ENCODE measurements around the gene ILF3.

The ILF3 gene

GRCh38 chr19:10695401-10696398, 41.6 kb downstream of the ILF3 start:
- DNase-seq (ENCODE audit: low spot score), result peak; percentile 83

GRCh38 chr19:10699650-10700335, 45.6 kb downstream of the ILF3 start:
- DNase-seq (ENCODE audit: low spot score), result peak; percentile 60

GRCh38 chr19:10701955-10702525, 47.9 kb downstream of the ILF3 start:
- DNase-seq (ENCODE audit: low spot score), result no peak

- no peak for DNase-seq (ENCODE audit: low spot score)
These were observed 52.8 kb downstream of the ILF3 start for GRCh38 chr19:10706990-10707389.

GRCh38 chr19:10707440-10707839, 53.3 kb downstream of the ILF3 start:
- no peak for DNase-seq (ENCODE audit: low spot score)

- no peak for DNase-seq (ENCODE audit: low spot score)
These were observed 54.1 kb downstream of the ILF3 start for GRCh38 chr19:10708291-10708690.

GRCh38 chr19:10712045-10712444, 57.9 kb downstream of the ILF3 start:
- DNase-seq (ENCODE audit: low spot score), result no peak

- no peak for DNase-seq (ENCODE audit: low spot score)
These were observed 58.6 kb downstream of the ILF3 start for GRCh38 chr19:10712754-10713153.

GRCh38 chr19:10713317-10713716, 59.2 kb downstream of the ILF3 start:
- DNase-seq (ENCODE audit: low spot score), result no peak

- DNase-seq (ENCODE audit: low spot score), result no peak
These were observed 62.9 kb downstream of the ILF3 start for GRCh38 chr19:10717054-10717355.

GRCh38 chr19:10717356-10718204, 63.4 kb downstream of the ILF3 start, which contains the start of gene DNM2:
DNM2 (plus strand) TSS chr19:10718079; CDS start chr19:10718243, 164 bp downstream.
- DNase-seq (ENCODE audit: low spot score), result peak; percentile 99

GRCh38 chr19:10718205-10719196, 64.4 kb downstream of the ILF3 start:
- peak; percentile 38 for DNase-seq (ENCODE audit: low spot score)

GRCh38 chr19:10719466-10719961, 65.4 kb downstream of the ILF3 start:
- no peak for DNase-seq (ENCODE audit: low spot score)

GRCh38 chr19:10720607-10721125, 66.5 kb downstream of the ILF3 start:
- no peak for DNase-seq (ENCODE audit: low spot score)

- DNase-seq (ENCODE audit: low spot score), result no peak
These were observed 69.4 kb downstream of the ILF3 start for GRCh38 chr19:10723591-10723990.

- no peak for DNase-seq (ENCODE audit: low spot score)
These were observed 70.5 kb downstream of the ILF3 start for GRCh38 chr19:10724573-10725071.

GRCh38 chr19:10725415-10725814, 71.3 kb downstream of the ILF3 start:
- DNase-seq (ENCODE audit: low spot score), result no peak

- DNase-seq (ENCODE audit: low spot score), result no peak
These were observed 72.1 kb downstream of the ILF3 start for GRCh38 chr19:10726268-10726667.

- DNase-seq (ENCODE audit: low spot score), result no peak
These were observed 73.6 kb downstream of the ILF3 start for GRCh38 chr19:10727685-10728201.

GRCh38 chr19:10729411-10729810, 75.3 kb downstream of the ILF3 start:
- DNase-seq (ENCODE audit: low spot score), result no peak
